HEK293 (cell line): ENCODE measurements around the gene CLIP3.

Experiments used
- CTCF ChIA-PET: fragments of 350-600 bp; formaldehyde crosslinking; extraction: SDS; loops from one replicate; lab custom pipeline; 2021; ENCODE audit warnings: antibody characterized with exemption; lab: Yijun Ruan, JAX
- POLR2A ChIA-PET: fragments of 300-600 bp; formaldehyde crosslinking; extraction: SDS; loops from one replicate; lab custom pipeline; 2020; ENCODE audit warnings: antibody characterized with exemption, inconsistent platforms; lab: Yijun Ruan, JAX
- H3K27ac ChIP-seq: fragments of 200-500 bp; sonication (Bioruptor generic); 2 replicates; pipeline ENCODE4 v1.5.1; 2014; ENCODE audit warnings: low read depth, low read length, control low read depth, inconsistent platforms; ENCODE audit errors: extremely low read depth
- H3K36me3 ChIP-seq, 2 experiments: fragments of 200-500 bp in 1 of 2; sonication (Bioruptor generic) in 1 of 2; 1 replicate in 1 of 2; 2 replicates in 1 of 2; pipeline ENCODE4 v1.5.1; 2014 to 2017; ENCODE audit warnings: inconsistent platforms in 2 of 2, low read length in 2 of 2; ENCODE audit not compliant: control insufficient read depth in 2 of 2, insufficient read depth in 1 of 2
- H3K4me1 ChIP-seq: fragments of 200-500 bp; sonication (Bioruptor generic); 2 replicates; pipeline ENCODE4 v1.5.1; 2014; ENCODE audit warnings: mild to moderate bottlenecking, low read length, inconsistent platforms; ENCODE audit not compliant: control insufficient read depth, insufficient read depth
- H3K4me3 ChIP-seq: 2 replicates; pipeline ENCODE4 v1.5.1; 2011; ENCODE audit warnings: low read depth, mild to moderate bottlenecking, control low read depth, low read length, moderate library complexity
- H3K9me3 ChIP-seq: fragments of 200-500 bp; sonication (Bioruptor generic); 2 replicates; pipeline ENCODE4 v1.5.1; 2014; ENCODE audit warnings: low read depth, low read length, inconsistent platforms; ENCODE audit not compliant: control insufficient read depth, insufficient read depth
- GLIS1 ChIP-seq: fragments of 450-650 bp; formaldehyde crosslinking; IDR thresholded peaks from 2 replicates; pipeline ENCODE4 v1.5.1; 2016; ENCODE audit warnings: missing biosample characterization, missing genetic modification characterization
- GLIS2 ChIP-seq: fragments of 450-650 bp; formaldehyde crosslinking; IDR thresholded peaks from 2 replicates; pipeline ENCODE4 v1.5.1; 2016; ENCODE audit warnings: missing biosample characterization, missing genetic modification characterization
- KLF16 ChIP-seq: fragments of 450-650 bp; formaldehyde crosslinking; IDR thresholded peaks from 2 replicates; pipeline ENCODE4 v1.5.1; 2017; ENCODE audit warnings: missing biosample characterization, missing genetic modification characterization
- KLF17 ChIP-seq: fragments of 450-650 bp; formaldehyde crosslinking; IDR thresholded peaks from 2 replicates; pipeline ENCODE4 v1.5.1; 2016; ENCODE audit warnings: missing biosample characterization, missing genetic modification characterization
- PATZ1 ChIP-seq: fragments of 450-650 bp; formaldehyde crosslinking; IDR thresholded peaks from 2 replicates; pipeline ENCODE4 v1.5.1; 2016; ENCODE audit warnings: missing biosample characterization, missing genetic modification characterization
- PRDM1 ChIP-seq: fragments of 450-650 bp; formaldehyde crosslinking; IDR thresholded peaks from 2 replicates; pipeline ENCODE4; 2016; ENCODE audit warnings: missing biosample characterization, missing genetic modification characterization
- PRDM2 ChIP-seq: fragments of 450-650 bp; formaldehyde crosslinking; IDR thresholded peaks from 2 replicates; pipeline ENCODE4 v1.5.1; 2016; ENCODE audit warnings: missing biosample characterization, missing genetic modification characterization, borderline replicate concordance
- ZBTB20 ChIP-seq: fragments of 450-650 bp; formaldehyde crosslinking; IDR thresholded peaks from 2 replicates; pipeline ENCODE4 v1.5.1; 2016; ENCODE audit warnings: missing biosample characterization, missing genetic modification characterization
- ZBTB21 ChIP-seq: fragments of 450-650 bp; formaldehyde crosslinking; IDR thresholded peaks from 2 replicates; pipeline ENCODE4 v1.5.1; 2017; ENCODE audit warnings: missing biosample characterization, missing genetic modification characterization
- ZBTB8A ChIP-seq: fragments of 450-650 bp; formaldehyde crosslinking; IDR thresholded peaks from 2 replicates; pipeline ENCODE4 v1.5.1; 2016; ENCODE audit warnings: missing biosample characterization, missing genetic modification characterization
- ZIC2 ChIP-seq: fragments of 450-650 bp; formaldehyde crosslinking; IDR thresholded peaks from 2 replicates; pipeline ENCODE4 v1.5.1; 2016; ENCODE audit warnings: missing biosample characterization, missing genetic modification characterization
- ZNF121 ChIP-seq: fragments of 450-650 bp; formaldehyde crosslinking; IDR thresholded peaks from 2 replicates; pipeline ENCODE4 v1.5.1; 2016; ENCODE audit warnings: missing biosample characterization, missing genetic modification characterization
- ZNF169 ChIP-seq: fragments of 450-650 bp; formaldehyde crosslinking; IDR thresholded peaks from 2 replicates; pipeline ENCODE4 v1.5.1; 2016; ENCODE audit warnings: missing biosample characterization, missing genetic modification characterization
- ZNF175 ChIP-seq: fragments of 450-650 bp; formaldehyde crosslinking; IDR thresholded peaks from 2 replicates; pipeline ENCODE4 v1.5.1; 2016; ENCODE audit warnings: missing biosample characterization, missing genetic modification characterization
- ZNF214 ChIP-seq: fragments of 450-650 bp; formaldehyde crosslinking; IDR thresholded peaks from 2 replicates; pipeline ENCODE4 v1.5.1; 2017; ENCODE audit warnings: missing biosample characterization, mild to moderate bottlenecking, missing genetic modification characterization, borderline replicate concordance
- ZNF311 ChIP-seq: fragments of 450-650 bp; formaldehyde crosslinking; IDR thresholded peaks from 2 replicates; pipeline ENCODE4 v1.5.1; 2017; ENCODE audit warnings: missing biosample characterization, missing genetic modification characterization, borderline replicate concordance
- ZNF324 ChIP-seq: fragments of 450-650 bp; formaldehyde crosslinking; IDR thresholded peaks from 2 replicates; pipeline ENCODE4 v1.5.1; 2016; ENCODE audit warnings: missing biosample characterization, missing genetic modification characterization
- ZNF473 ChIP-seq: fragments of 450-650 bp; formaldehyde crosslinking; IDR thresholded peaks from 2 replicates; pipeline ENCODE4 v1.5.1; 2017; ENCODE audit warnings: missing biosample characterization, missing genetic modification characterization
- ZNF501 ChIP-seq: fragments of 450-650 bp; formaldehyde crosslinking; IDR thresholded peaks from 2 replicates; pipeline ENCODE4 v1.5.1; 2016; ENCODE audit warnings: missing biosample characterization, missing genetic modification characterization
- ZNF544 ChIP-seq: fragments of 450-650 bp; formaldehyde crosslinking; IDR thresholded peaks from 2 replicates; pipeline ENCODE4 v1.5.0; 2017; ENCODE audit warnings: missing biosample characterization, missing genetic modification characterization
- ZNF629 ChIP-seq: fragments of 450-650 bp; formaldehyde crosslinking; IDR thresholded peaks from 2 replicates; pipeline ENCODE4 v1.5.1; 2017; ENCODE audit warnings: missing biosample characterization, missing genetic modification characterization
- TF ChIP-seq, protein P1 (sequence below): fragments of 450-650 bp; formaldehyde crosslinking; conservative IDR thresholded peaks from 2 replicates; pipeline ENCODE4 v1.5.1; 2016; ENCODE audit warnings: low read depth, missing biosample characterization, missing genetic modification characterization

Gene CLIP3

DNA sequence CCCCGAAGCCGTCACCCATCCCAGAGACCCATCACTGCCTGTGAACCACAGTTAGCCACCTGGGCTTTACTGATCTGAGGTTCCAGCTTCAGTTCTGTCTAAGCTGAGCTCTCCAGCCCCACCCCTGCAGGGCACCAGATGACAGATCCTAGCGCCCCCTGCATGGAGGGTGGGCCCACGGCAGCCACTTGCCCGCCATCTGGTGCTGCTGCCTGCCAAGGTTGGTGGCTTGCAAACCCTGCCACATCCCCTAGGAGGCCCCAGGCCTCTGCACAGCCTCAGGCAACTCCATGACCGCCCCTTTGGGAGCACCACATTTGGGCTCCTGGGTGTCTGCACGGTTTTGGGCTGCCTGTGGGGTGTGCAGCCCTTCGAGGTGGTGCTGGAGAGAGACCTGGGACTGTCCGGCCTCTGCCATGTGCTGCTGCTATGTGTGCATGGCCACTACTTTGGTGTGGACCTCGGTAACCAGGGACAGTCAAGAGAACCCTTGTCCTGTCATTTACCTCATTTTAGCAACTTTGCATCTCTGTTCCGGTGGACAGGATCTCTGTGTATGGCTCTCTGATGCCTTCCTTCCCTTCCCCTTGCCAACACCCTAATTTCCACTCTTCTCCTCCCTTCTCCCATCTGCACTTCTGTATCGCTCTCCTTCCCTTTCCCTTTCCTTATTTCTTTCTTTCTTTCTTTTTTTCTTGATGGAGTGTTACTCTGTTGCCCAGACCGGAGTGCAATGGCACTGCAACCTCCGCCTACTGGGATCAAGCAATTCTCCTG is 55.0 kb downstream of the CLIP3 start:
- Histone ChIP-seq H3K9me3 (no peaks in the 10 kb centered on the region), H3K27ac (no peak overlapping the region), H3K4me1 (no peaks in the 10 kb centered on the region), H3K4me3 (no peak overlapping the region), H3K36me3 (no peaks in the 10 kb centered on the region)
- ChIA-PET POLR2A (no interaction called here), CTCF (interaction anchor here (0.6 to 1.0 kb wide), 7 partner anchors 9 to 1655 kb away, joined by 3 to 9 read pairs (median 4); no protein-coding TSS in a partner anchor)
- no peak for TF ChIP-seq ZNF175 (tag by site-specific recombination)
- peak; percentile 24; the same call in 1 of the 2 replicates for TF ChIP-seq ZNF169 (tag by site-specific recombination)
- 0 out of 2 replicates have a peak, but pooled peaks have one; percentile 27 for TF ChIP-seq ZBTB20 (tag by site-specific recombination)
- peak; percentile 56; the same call in 1 of the 2 replicates for TF ChIP-seq ZBTB8A (tag by site-specific recombination)
- TF ChIP-seq ZIC2 (tag by site-specific recombination): peak; percentile 59
- peak; percentile 55; the same call in 1 of the 2 replicates for TF ChIP-seq PRDM1 (tag by site-specific recombination)
- no peak for TF ChIP-seq ZNF629 (tag by site-specific recombination)
- 0 out of 2 replicates have a peak, but pooled peaks have one; percentile 35 for TF ChIP-seq GLIS2 (tag by site-specific recombination)
- no peak for TF ChIP-seq ZNF501 (tag by site-specific recombination)
- TF ChIP-seq ZNF473 (tag by site-specific recombination): no peak
- no peak for TF ChIP-seq KLF16
- TF ChIP-seq GLIS1: peak; percentile 66
- TF ChIP-seq PATZ1 (tag by site-specific recombination): 0 out of 2 replicates have a peak, but pooled peaks have one; percentile 38
- TF ChIP-seq ZNF311 (tag by site-specific recombination): 0 out of 2 replicates have a peak, but pooled peaks have one; percentile 68
- 0 out of 2 replicates have a peak, but pooled peaks have one; percentile 8 for TF ChIP-seq ZNF121 (tag by site-specific recombination)
- no peak for TF ChIP-seq ZBTB21 (tag by site-specific recombination)
- TF ChIP-seq, protein P1, sequence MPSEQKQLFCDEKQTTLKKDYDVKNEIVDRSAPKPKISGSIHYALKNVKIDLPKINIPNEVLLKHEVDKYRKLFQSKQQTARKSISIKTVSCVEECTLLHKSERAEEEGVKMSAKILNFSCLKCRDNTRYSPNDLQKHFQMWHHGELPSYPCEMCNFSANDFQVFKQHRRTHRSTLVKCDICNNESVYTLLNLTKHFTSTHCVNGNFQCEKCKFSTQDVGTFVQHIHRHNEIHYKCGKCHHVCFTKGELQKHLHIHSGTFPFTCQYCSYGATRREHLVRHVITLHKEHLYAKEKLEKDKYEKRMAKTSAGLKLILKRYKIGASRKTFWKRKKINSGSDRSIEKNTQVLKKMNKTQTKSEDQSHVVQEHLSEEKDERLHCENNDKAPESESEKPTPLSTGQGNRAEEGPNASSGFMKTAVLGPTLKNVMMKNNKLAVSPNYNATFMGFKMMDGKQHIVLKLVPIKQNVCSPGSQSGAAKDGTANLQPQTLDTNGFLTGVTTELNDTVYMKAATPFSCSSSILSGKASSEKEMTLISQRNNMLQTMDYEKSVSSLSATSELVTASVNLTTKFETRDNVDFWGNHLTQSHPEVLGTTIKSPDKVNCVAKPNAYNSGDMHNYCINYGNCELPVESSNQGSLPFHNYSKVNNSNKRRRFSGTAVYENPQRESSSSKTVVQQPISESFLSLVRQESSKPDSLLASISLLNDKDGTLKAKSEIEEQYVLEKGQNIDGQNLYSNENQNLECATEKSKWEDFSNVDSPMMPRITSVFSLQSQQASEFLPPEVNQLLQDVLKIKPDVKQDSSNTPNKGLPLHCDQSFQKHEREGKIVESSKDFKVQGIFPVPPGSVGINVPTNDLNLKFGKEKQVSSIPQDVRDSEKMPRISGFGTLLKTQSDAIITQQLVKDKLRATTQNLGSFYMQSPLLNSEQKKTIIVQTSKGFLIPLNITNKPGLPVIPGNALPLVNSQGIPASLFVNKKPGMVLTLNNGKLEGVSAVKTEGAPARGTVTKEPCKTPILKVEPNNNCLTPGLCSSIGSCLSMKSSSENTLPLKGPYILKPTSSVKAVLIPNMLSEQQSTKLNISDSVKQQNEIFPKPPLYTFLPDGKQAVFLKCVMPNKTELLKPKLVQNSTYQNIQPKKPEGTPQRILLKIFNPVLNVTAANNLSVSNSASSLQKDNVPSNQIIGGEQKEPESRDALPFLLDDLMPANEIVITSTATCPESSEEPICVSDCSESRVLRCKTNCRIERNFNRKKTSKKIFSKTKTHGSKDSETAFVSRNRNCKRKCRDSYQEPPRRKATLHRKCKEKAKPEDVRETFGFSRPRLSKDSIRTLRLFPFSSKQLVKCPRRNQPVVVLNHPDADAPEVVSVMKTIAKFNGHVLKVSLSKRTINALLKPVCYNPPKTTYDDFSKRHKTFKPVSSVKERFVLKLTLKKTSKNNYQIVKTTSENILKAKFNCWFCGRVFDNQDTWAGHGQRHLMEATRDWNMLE (tag by site-specific recombination): no peak
- TF ChIP-seq ZNF324 (tag by site-specific recombination): no peak
- TF ChIP-seq KLF17: no peak
- TF ChIP-seq PRDM2: 0 out of 2 replicates have a peak, but pooled peaks have one; percentile 59
- 0 out of 2 replicates have a peak, but pooled peaks have one; percentile 31 for TF ChIP-seq ZNF544 (tag by site-specific recombination)
- TF ChIP-seq ZNF214: no peak
